Stomach (tissue), 9 donors: ENCODE measurements around the gene SLC39A1. TPM values are rescaled to one million over a fixed set of nuclear protein-coding genes. Genes with fewer than 3 reads are reported as not detected.

Experiments
- DNase-seq, 2 donors: peaks; one replicate each; pipeline versions ENCODE4 v3.0.0 to v3.0.0-alpha.2; 2013 to 2019
- H3K27ac ChIP-seq, 5 donors: fragments of 200-600 bp in 4 of 5; sonication (generic) in 4 of 5; one replicate each; pipeline ENCODE4 v1.5.1; 2013 to 2019; ENCODE audit warnings: mild to moderate bottlenecking in 1 of 5, moderate library complexity in 1 of 5
- H3K27me3 ChIP-seq, 3 donors: fragments of 200-600 bp; sonication (generic); one replicate each; pipeline ENCODE4 v1.5.1; 2017 to 2019; ENCODE audit warnings: mixed run types in 1 of 3
- H3K36me3 ChIP-seq, 4 donors: fragments of 200-600 bp; sonication (generic); 1 replicate in 3 of 4; 2 replicates in 1 of 4; pipeline ENCODE4 v1.5.1; 2016 to 2019
- H3K4me1 ChIP-seq, 4 donors: fragments of 200-600 bp; sonication (generic); one replicate each; pipeline ENCODE4 v1.5.1; 2016 to 2019
- H3K4me3 ChIP-seq, 4 donors: fragments of 200-600 bp; sonication (generic) in 3 of 4; one replicate each; pipeline ENCODE4 v1.5.1; 2016 to 2019; ENCODE audit warnings: mild to moderate bottlenecking in 1 of 4
- H3K9me3 ChIP-seq, 4 donors: fragments of 200-600 bp; sonication (generic); one replicate each; pipeline ENCODE4 v1.5.1; 2016 to 2019
- CTCF ChIP-seq, 7 experiments: fragments of 450-650 bp in 4 of 7; fragments of 200-600 bp in 3 of 7; sonication (generic) in 3 of 7; IDR thresholded peaks; one replicate each; pipeline ENCODE4 v1.5.1; 2016 to 2019; ENCODE audit warnings: antibody characterized with exemption in 7 of 7, control low read depth in 2 of 7, mild to moderate bottlenecking in 1 of 7
- EP300 ChIP-seq: sonication (generic); formaldehyde crosslinking; IDR thresholded peaks from one replicate; pipeline ENCODE4 v1.6.1; 2017; ENCODE audit warnings: antibody characterized with exemption
- POLR2A ChIP-seq, 4 donors: fragments of 450-650 bp; IDR thresholded peaks; one replicate each; pipeline ENCODE4 v1.6.1; 2016; ENCODE audit warnings: antibody characterized with exemption in 4 of 4, control low read depth in 2 of 4, mild to moderate bottlenecking in 1 of 4, moderate library complexity in 1 of 4
- POLR2AphosphoS5 ChIP-seq, 3 donors: sonication (generic); formaldehyde crosslinking; IDR thresholded peaks; one replicate each; pipeline ENCODE4 v1.6.1; 2016; ENCODE audit warnings: antibody characterized with exemption in 3 of 3
- WGBS, 5 donors: extraction: QIAGEN DNeasy Blood & Tissue Kit in 3 of 5; methylation state at CpG; one replicate each; pipeline versions ENCODE4 v1.1.5 to v1.1.7; 2013 to 2018; 5-methylcytosine and 5-hydroxymethylcytosine counted together
- intact Hi-C: fragments of 100-400 bp; cut with DNase I; formaldehyde crosslinking; loops from one replicate; pipeline ENCODE4 v1.15.1; 2023; ENCODE audit warnings: low total_unique reads
- polyA plus RNA-seq, 3 donors: library from polyadenylated mRNA; stranded (reverse); fragments of 200-250 nt; gene quantifications; one replicate each; pipeline ENCODE4 v1.2.3, GENCODE V29; 2013
- total RNA-seq, 5 donors: library from RNA; depleted of rRNA; stranded (reverse); fragments of >200 nt; gene quantifications; one replicate each; pipeline versions ENCODE4 v1.1.0 to v1.2.3, GENCODE V29; 2014 to 2016
- donor health status: healthy with polysubstance abuse.
- donor health status: Bipolar disorder and iron deficiency.
- donor health status: healthy.

The SLC39A1 gene
- total and polyA plus RNA-seq, 8 donors: 6.4 to 80.6 (median 34.9) TPM

DNA sequence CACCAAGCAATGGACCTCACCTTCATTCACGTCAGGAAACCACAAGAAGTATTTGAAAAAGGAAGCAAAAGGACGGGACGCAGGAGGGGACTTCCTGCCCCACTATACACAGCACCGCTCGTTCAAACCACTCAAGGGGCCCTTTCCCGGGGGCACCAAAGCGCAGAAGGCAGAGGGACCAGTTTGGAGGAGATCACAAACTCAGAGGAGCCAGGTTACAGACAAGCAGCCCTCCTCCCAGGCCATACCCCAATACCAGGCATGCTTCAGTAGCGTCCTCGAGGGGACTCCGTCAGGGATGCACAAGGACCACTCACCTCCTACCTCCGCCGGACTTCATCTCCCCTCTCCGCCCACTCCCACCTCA, 5.6 kb downstream of the SLC39A1 start:
- peak overlapping the region; percentile 83 to 98 (median 97) for H3K27ac ChIP-seq
- WGBS, 5 donors: 0 to 1% (median 0%) methylated on average over 13 of the region's 13 CpGs

GRCh38 chr1:153956997-153957715, 6.2 kb downstream of the SLC39A1 start:
- peak overlapping the region; percentile 73 to 98 (median 97) for H3K4me3 ChIP-seq
- intact Hi-C loops: no loop called here
- peaks cover 53 to 83% (median 72%) of the 10 kb centered on the region in 4 donors for H3K4me1 ChIP-seq
- peak overlapping the region; percentile 83 to 98 (median 97) for H3K27ac ChIP-seq
- 20 to 27% (median 25%) methylated on average over 6 of the region's 6 CpGs for WGBS, 5 donors
- H3K27me3 ChIP-seq: no peaks in the 10 kb centered on the region
- peaks cover 32 to 55% (median 46%) of the 10 kb centered on the region in 4 donors for H3K36me3 ChIP-seq
- TF ChIP-seq CTCF (IDR thresholded peaks at IDR 0.05) (no peak), EP300 (no peak), POLR2AphosphoS5 (IDR thresholded peaks at IDR 0.05) (no peak), POLR2A (IDR thresholded peaks at IDR 0.05) (no peak)
- no peak for DNase-seq
- H3K9me3 ChIP-seq: no peaks in the 10 kb centered on the region

More for the DNA sequence above, 5.6 kb downstream of the SLC39A1 start:
- Histone ChIP-seq H3K9me3 (no peaks in the 10 kb centered on the region), H3K27me3 (no peaks in the 10 kb centered on the region), H3K4me1 (peaks cover 58 to 88% (median 77%) of the 10 kb centered on the region in 4 donors), H3K4me3 (peak overlapping the region; percentile 73 to 98 (median 97)), H3K36me3 (peaks cover 27 to 49% (median 41%) of the 10 kb centered on the region in 4 donors)
- intact Hi-C loops: no loop called here
- no peak for TF ChIP-seq POLR2AphosphoS5 (IDR thresholded peaks at IDR 0.05)
- DNase-seq: peak in 1 of 2 donors; percentile 58

- Histone ChIP-seq H3K36me3 (peaks cover 40 to 59% (median 54%) of the 10 kb centered on the region in 4 donors), H3K4me3 (no peak overlapping the region), H3K4me1 (peaks cover 40 to 61% (median 55%) of the 10 kb centered on the region in 4 donors), H3K27ac (no peak overlapping the region), H3K27me3 (no peaks in the 10 kb centered on the region), H3K9me3 (no peaks in the 10 kb centered on the region)
- TF ChIP-seq POLR2AphosphoS5 (IDR thresholded peaks at IDR 0.05) (no peak), EP300 (no peak), CTCF (IDR thresholded peaks at IDR 0.05) (no peak), POLR2A (IDR thresholded peaks at IDR 0.05) (no peak)
- WGBS, 5 donors: 93 to 100% (median 95%) methylated on average over 7 to 10 of the region's 10 CpGs
- no peak for DNase-seq
- intact Hi-C loops: no loop called here
These were observed 8.5 kb downstream of the SLC39A1 start for GRCh38 chr1:153954826-153955225.

DNA sequence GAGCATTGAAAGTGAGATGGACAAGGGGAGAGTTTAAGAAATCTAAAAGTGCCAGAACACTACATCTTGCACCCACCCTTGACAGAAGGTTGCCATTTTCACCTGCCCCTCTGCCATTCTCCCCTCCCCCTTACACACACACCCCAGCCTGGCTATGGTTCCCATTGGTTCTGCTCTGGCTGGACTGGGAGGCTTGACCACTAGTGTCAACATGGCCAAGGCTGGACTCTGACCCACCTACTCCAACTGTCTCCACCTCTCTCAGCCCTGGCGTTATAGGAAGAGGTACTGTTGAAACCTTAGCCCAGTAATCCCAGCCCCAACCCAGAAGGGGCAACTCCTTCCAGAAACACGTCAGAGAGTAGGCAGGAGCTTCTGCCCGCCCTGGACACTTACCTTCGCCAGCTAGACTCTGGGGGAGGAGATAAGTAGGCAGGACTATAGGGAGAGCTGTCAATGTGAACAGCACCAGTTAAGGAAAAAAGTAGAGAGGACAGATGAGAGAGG, 9.4 kb downstream of the SLC39A1 start:
- Histone ChIP-seq H3K4me3 (no peak overlapping the region), H3K4me1 (peaks cover 36 to 52% (median 46%) of the 10 kb centered on the region in 4 donors), H3K36me3 (peaks cover 38 to 62% (median 60%) of the 10 kb centered on the region in 4 donors), H3K27me3 (no peaks in the 10 kb centered on the region), H3K27ac (no peak overlapping the region), H3K9me3 (no peaks in the 10 kb centered on the region)
- DNase-seq: no peak
- intact Hi-C loops: no loop called here
- TF ChIP-seq EP300 (no peak), POLR2AphosphoS5 (IDR thresholded peaks at IDR 0.05) (no peak), POLR2A (IDR thresholded peaks at IDR 0.05) (no peak), CTCF (IDR thresholded peaks at IDR 0.05) (no peak)
- 62 to 79% (median 65%) methylated on average over 4 of the region's 4 CpGs for WGBS, 5 donors

DNA sequence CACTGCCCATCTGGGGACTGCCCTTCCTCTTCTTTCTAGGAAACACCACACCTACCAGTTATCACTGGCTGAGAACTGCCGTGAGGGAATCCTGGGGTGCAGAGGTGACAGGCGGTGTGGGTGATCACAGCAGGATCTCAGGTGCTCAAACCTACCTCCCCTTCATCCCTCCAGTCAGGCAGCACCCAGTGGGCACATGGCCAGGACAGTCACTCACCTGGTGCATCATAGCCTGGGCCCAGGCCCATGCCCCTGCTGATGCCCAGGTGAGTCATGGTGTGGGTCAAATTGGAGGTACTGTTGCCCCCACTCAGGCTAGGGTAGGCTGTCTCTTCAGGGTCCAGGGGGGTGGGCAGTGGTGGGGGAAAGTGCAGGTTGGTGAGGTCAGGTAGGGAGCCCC, 11.5 kb downstream of the SLC39A1 start:
- no peak overlapping the region for H3K27ac ChIP-seq
- H3K4me3 ChIP-seq: no peak overlapping the region
- peaks cover 51 to 81% (median 80%) of the 10 kb centered on the region in 4 donors for H3K36me3 ChIP-seq
- no peak for DNase-seq
- H3K4me1 ChIP-seq: peaks cover 24 to 44% (median 38%) of the 10 kb centered on the region in 4 donors
- H3K27me3 ChIP-seq: no peaks in the 10 kb centered on the region
- intact Hi-C loops: no loop called here
- WGBS, 5 donors: 76 to 90% (median 85%) methylated on average over 2 of the region's 2 CpGs
- H3K9me3 ChIP-seq: no peaks in the 10 kb centered on the region
- TF ChIP-seq EP300 (no peak), POLR2A (IDR thresholded peaks at IDR 0.05) (no peak), POLR2AphosphoS5 (IDR thresholded peaks at IDR 0.05) (no peak), CTCF (IDR thresholded peaks at IDR 0.05) (no peak)
